NT2/D1 (cell line): ENCODE measurements around the gene BLCAP.

Experiments
- DNase-seq: peaks from one replicate; pipeline ENCODE4 v3.0.0-alpha.2; 2011; ENCODE audit warnings: low read depth, low spot score
- H3K27me3 ChIP-seq: 2 replicates; pipeline ENCODE4 v1.6.0; 2011; ENCODE audit warnings: mild to moderate bottlenecking; ENCODE audit not compliant: insufficient read length, insufficient read depth
- H3K36me3 ChIP-seq: 2 replicates; pipeline ENCODE4 v1.6.1; 2011; ENCODE audit warnings: mild to moderate bottlenecking, low read length, mixed read lengths; ENCODE audit not compliant: insufficient read depth, insufficient read length
- H3K4me1 ChIP-seq: 2 replicates; pipeline ENCODE4 v1.5.1; 2011; ENCODE audit not compliant: insufficient read depth, insufficient read length
- H3K4me3 ChIP-seq: 2 replicates; pipeline ENCODE4 v1.5.1; 2011; ENCODE audit warnings: low read depth; ENCODE audit not compliant: insufficient read length
- H3K9ac ChIP-seq: 2 replicates; pipeline ENCODE4 v1.6.0; 2011; ENCODE audit warnings: low read depth; ENCODE audit not compliant: insufficient read length
- H3K9me3 ChIP-seq: 2 replicates; pipeline ENCODE4 v1.5.1; 2011; ENCODE audit warnings: mild to moderate bottlenecking, low read length; ENCODE audit not compliant: insufficient read depth
- SUZ12 ChIP-seq: IDR thresholded peaks from 2 replicates; pipeline ENCODE4 v1.6.1; 2011; ENCODE audit not compliant: insufficient read length, insufficient read depth; ENCODE audit errors: extremely low read depth
- YY1 ChIP-seq: IDR thresholded peaks from 2 replicates; pipeline ENCODE4 v1.6.1; 2011; ENCODE audit not compliant: insufficient read length, insufficient read depth
- ZNF274 ChIP-seq: IDR thresholded peaks from 2 replicates; pipeline ENCODE4 v1.6.1; 2011; ENCODE audit warnings: mild to moderate bottlenecking, low read depth, low read length

Gene BLCAP

GRCh38 chr20:37523012-37523391, 4.7 kb downstream of the BLCAP start:
- Histone ChIP-seq H3K4me1 (peaks cover 26% of the 10 kb centered on the region), H3K9me3 (peaks cover 29% of the 10 kb centered on the region), H3K9ac (no peak overlapping the region), H3K4me3 (no peak overlapping the region), H3K36me3 (peaks cover 71% of the 10 kb centered on the region), H3K27me3 (no peaks in the 10 kb centered on the region)
- no peak for DNase-seq
- TF ChIP-seq YY1, result no peak
- no peak for TF ChIP-seq ZNF274
- TF ChIP-seq SUZ12, result no peak

- peaks cover 77% of the 10 kb centered on the region for H3K36me3 ChIP-seq
- TF ChIP-seq ZNF274 (no peak), YY1 (no peak), SUZ12 (no peak)
- no peak overlapping the region for H3K4me3 ChIP-seq
- H3K9ac ChIP-seq, result no peak overlapping the region
- H3K27me3 ChIP-seq, result no peaks in the 10 kb centered on the region
- H3K4me1 ChIP-seq, result peaks cover 29% of the 10 kb centered on the region
- no peak for DNase-seq
- peaks cover 29% of the 10 kb centered on the region for H3K9me3 ChIP-seq
Observed at GRCh38 chr20:37522260-37523011, 5.2 kb downstream of the BLCAP start.

- TF ChIP-seq SUZ12 (no peak), ZNF274 (no peak), YY1 (no peak)
- H3K36me3 ChIP-seq, result peaks cover 86% of the 10 kb centered on the region
- peaks cover 29% of the 10 kb centered on the region for H3K9me3 ChIP-seq
- no peaks in the 10 kb centered on the region for H3K27me3 ChIP-seq
- DNase-seq, result no peak
- peaks cover 29% of the 10 kb centered on the region for H3K4me1 ChIP-seq
- no peak within 1 kb of the TSS for H3K4me3 ChIP-seq
- no peak within 1 kb of the TSS for H3K9ac ChIP-seq
Observed at GRCh38 chr20:37521061-37521771, 6.5 kb downstream of the BLCAP start, which contains the start of gene NNAT. NNAT (plus strand) TSS chr20:37521250; CDS start chr20:37521332, 82 bp downstream.

GRCh38 chr20:37520419-37520955, 7.2 kb downstream of the BLCAP start:
- DNase-seq, result no peak
- no peaks in the 10 kb centered on the region for H3K27me3 ChIP-seq
- no peak for TF ChIP-seq YY1
- TF ChIP-seq ZNF274, result no peak
- no peak for TF ChIP-seq SUZ12
- no peak overlapping the region for H3K9ac ChIP-seq
- peaks cover 24% of the 10 kb centered on the region for H3K4me1 ChIP-seq
- no peak overlapping the region for H3K4me3 ChIP-seq
- peaks cover 29% of the 10 kb centered on the region for H3K9me3 ChIP-seq
- peaks cover 89% of the 10 kb centered on the region for H3K36me3 ChIP-seq

- Histone ChIP-seq H3K27me3 (no peaks in the 10 kb centered on the region), H3K36me3 (peaks cover 89% of the 10 kb centered on the region), H3K9me3 (peaks cover 29% of the 10 kb centered on the region), H3K4me1 (peaks cover 20% of the 10 kb centered on the region), H3K4me3 (no peak overlapping the region), H3K9ac (peak overlapping the region; percentile 13)
- no peak for DNase-seq
- no peak for TF ChIP-seq SUZ12
- no peak for TF ChIP-seq ZNF274
- TF ChIP-seq YY1, result no peak
Observed at GRCh38 chr20:37519508-37520418, 7.9 kb downstream of the BLCAP start.

- Histone ChIP-seq H3K4me3 (no peak overlapping the region), H3K36me3 (peaks cover 90% of the 10 kb centered on the region), H3K4me1 (peaks cover 20% of the 10 kb centered on the region), H3K27me3 (no peaks in the 10 kb centered on the region), H3K9me3 (peaks cover 29% of the 10 kb centered on the region), H3K9ac (peak overlapping the region; percentile 13)
- DNase-seq, result no peak
- TF ChIP-seq YY1 (no peak), SUZ12 (no peak), ZNF274 (no peak)
Observed at GRCh38 chr20:37518606-37519507, 8.8 kb downstream of the BLCAP start.
